ENCODE data around the gene SLC6A6.

The SLC6A6 gene

DNA sequence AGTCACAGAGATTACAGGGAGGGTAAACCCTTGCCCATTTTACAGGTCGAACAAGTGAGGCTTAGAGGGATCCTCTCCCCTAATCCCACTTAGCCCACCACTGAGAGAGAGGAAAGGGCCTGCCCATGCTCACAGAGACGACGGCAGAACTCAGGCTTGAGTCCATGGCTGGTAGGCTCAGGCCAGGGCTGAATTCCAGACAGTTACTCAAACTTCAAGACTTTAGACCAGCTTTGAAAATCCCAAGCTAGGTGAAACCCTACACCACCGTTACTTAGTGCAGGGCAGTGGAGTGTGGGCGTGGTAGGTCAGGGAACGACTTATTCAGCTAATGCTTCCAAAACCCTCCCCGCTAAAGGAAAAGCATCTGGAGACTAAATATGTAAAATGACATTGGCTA, 121.4 kb downstream of the SLC6A6 start:
- Histone ChIP-seq H3K9me3 (ENCODE audit: low read length) (no peaks in the 10 kb centered on the region), H3K27me3 (ENCODE audit: insufficient read depth, low read length) (0 out of 2 replicates have a peak, but pooled peaks cover 12% of the 10 kb centered on the region), H3K36me3 (ENCODE audit: insufficient read depth, low read length) (no peaks in the 10 kb centered on the region), H3K79me2 (ENCODE audit: insufficient read depth, low read length) (no peaks in the 10 kb centered on the region), H3K9ac (ENCODE audit: low read length) (no peak overlapping the region), H3K4me2 (ENCODE audit: low read length) (no peak overlapping the region), H3K9me2 (ENCODE audit: low read depth, low read length) (no peaks in the 10 kb centered on the region), H2AFZ (ENCODE audit: low read length) (no peak overlapping the region), H3K4me1 (ENCODE audit: insufficient read depth, low read length, severe bottlenecking) (no peaks in the 10 kb centered on the region), H3F3A (ENCODE audit: insufficient read depth, low read length) (no peaks in the 10 kb centered on the region), H3K4me3 (ENCODE audit: low read depth, low read length, poor library complexity, severe bottlenecking) (no peak overlapping the region), H3K27ac (ENCODE audit: low read depth, low read length, poor library complexity, severe bottlenecking) (no peak overlapping the region), H4K20me1 (ENCODE audit: insufficient read depth, low read length) (no peaks in the 10 kb centered on the region)
- TF ChIP-seq, protein P1, sequence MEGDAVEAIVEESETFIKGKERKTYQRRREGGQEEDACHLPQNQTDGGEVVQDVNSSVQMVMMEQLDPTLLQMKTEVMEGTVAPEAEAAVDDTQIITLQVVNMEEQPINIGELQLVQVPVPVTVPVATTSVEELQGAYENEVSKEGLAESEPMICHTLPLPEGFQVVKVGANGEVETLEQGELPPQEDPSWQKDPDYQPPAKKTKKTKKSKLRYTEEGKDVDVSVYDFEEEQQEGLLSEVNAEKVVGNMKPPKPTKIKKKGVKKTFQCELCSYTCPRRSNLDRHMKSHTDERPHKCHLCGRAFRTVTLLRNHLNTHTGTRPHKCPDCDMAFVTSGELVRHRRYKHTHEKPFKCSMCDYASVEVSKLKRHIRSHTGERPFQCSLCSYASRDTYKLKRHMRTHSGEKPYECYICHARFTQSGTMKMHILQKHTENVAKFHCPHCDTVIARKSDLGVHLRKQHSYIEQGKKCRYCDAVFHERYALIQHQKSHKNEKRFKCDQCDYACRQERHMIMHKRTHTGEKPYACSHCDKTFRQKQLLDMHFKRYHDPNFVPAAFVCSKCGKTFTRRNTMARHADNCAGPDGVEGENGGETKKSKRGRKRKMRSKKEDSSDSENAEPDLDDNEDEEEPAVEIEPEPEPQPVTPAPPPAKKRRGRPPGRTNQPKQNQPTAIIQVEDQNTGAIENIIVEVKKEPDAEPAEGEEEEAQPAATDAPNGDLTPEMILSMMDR (IDR thresholded peaks at IDR 0.05; ENCODE audit: low read length), result no peak
- TF ChIP-seq EZH2 (IDR thresholded peaks at IDR 0.05; ENCODE audit: borderline replicate concordance, low read length), result no peak

DNA sequence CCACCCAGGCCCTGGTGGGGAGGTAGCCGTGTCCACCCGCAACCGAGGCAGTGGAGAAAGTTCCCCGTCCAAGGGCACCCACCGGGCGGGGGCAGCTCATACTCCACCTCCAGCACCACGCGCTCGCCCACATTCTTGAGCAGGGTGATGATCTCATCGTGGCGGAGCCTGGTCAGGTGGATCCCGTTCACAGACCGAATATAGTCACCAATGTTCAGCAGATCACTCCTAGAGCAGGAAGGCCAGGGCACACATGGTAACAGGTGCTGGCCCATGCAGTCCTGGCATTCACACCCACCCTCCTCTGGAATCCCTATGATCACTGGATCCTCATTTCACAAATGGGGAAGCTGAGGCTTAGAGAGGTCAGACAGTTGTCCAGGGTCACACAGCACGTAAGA, 121.9 kb downstream of the SLC6A6 start:
- no peaks in the 10 kb centered on the region for H3K79me2 ChIP-seq (ENCODE audit: insufficient read depth, low read length)
- no peaks in the 10 kb centered on the region for H3K9me2 ChIP-seq (ENCODE audit: low read depth, low read length)
- H3K27ac ChIP-seq (ENCODE audit: low read depth, low read length, poor library complexity, severe bottlenecking), result no peak overlapping the region
- H3K9ac ChIP-seq (ENCODE audit: low read length), result no peak overlapping the region
- H4K20me1 ChIP-seq (ENCODE audit: insufficient read depth, low read length), result no peaks in the 10 kb centered on the region
- H3K4me3 ChIP-seq (ENCODE audit: low read depth, low read length, poor library complexity, severe bottlenecking), result no peak overlapping the region
- no peaks in the 10 kb centered on the region for H3K4me1 ChIP-seq (ENCODE audit: insufficient read depth, low read length, severe bottlenecking)
- H3K27me3 ChIP-seq (ENCODE audit: insufficient read depth, low read length), result 0 out of 2 replicates have a peak, but pooled peaks cover 12% of the 10 kb centered on the region
- H3K4me2 ChIP-seq (ENCODE audit: low read length), result no peak overlapping the region
- no peak overlapping the region for H2AFZ ChIP-seq (ENCODE audit: low read length)
- no peaks in the 10 kb centered on the region for H3K36me3 ChIP-seq (ENCODE audit: insufficient read depth, low read length)
- no peaks in the 10 kb centered on the region for H3F3A ChIP-seq (ENCODE audit: insufficient read depth, low read length)
- no peak for TF ChIP-seq EZH2 (IDR thresholded peaks at IDR 0.05; ENCODE audit: borderline replicate concordance, low read length)
- TF ChIP-seq, protein P1 (IDR thresholded peaks at IDR 0.05; ENCODE audit: low read length), result no peak
- H3K9me3 ChIP-seq (ENCODE audit: low read length), result no peaks in the 10 kb centered on the region

DNA sequence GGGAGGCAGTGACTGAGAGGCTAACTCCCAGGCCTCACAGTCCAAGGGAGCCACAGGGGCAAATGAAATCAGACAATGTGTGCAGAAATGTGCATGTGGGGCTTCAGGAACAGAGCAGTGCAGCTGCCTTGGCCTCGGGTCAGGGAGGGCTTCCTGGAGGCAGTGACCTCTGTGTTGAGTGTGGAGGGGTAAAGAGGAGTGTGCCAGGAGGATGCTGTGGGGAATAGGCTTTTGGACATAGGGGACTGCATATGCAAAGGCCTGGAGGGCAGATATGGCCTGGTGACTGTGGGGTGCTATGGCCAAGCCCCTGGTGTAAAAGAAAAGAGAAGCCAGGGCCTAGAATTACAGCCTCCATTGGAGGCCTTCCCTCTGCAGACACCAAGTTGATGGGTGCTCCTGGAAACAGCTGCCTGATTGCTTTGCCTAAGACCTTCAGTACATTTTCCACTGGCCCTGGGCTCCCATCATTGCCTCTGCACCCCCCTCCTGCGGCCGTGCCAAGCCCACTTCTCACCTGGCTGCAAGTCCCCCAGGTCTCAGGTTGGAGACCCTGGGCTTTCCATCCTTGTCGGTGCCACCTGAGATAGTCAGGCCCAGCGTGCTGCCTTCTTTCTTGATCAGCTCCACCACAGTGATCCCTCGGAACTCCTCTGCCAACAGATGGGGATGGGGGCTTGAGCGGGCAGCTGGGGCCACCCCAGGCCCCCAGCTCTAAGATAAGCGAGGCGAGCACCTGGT, 122.7 kb downstream of the SLC6A6 start:
- TF ChIP-seq, protein P1 (IDR thresholded peaks at IDR 0.05; ENCODE audit: low read length), result no peak
- TF ChIP-seq EZH2 (IDR thresholded peaks at IDR 0.05; ENCODE audit: borderline replicate concordance, low read length), result no peak
- H3K4me2 ChIP-seq (ENCODE audit: low read length), result no peak overlapping the region

More for the DNA sequence above, 122.7 kb downstream of the SLC6A6 start:
- Histone ChIP-seq H3K9me2 (ENCODE audit: low read depth, low read length) (no peaks in the 10 kb centered on the region), H2AFZ (ENCODE audit: low read length) (no peak overlapping the region), H4K20me1 (ENCODE audit: insufficient read depth, low read length) (no peaks in the 10 kb centered on the region), H3K4me1 (ENCODE audit: insufficient read depth, low read length, severe bottlenecking) (no peaks in the 10 kb centered on the region), H3K36me3 (ENCODE audit: insufficient read depth, low read length) (no peaks in the 10 kb centered on the region), H3F3A (ENCODE audit: insufficient read depth, low read length) (no peaks in the 10 kb centered on the region), H3K27ac (ENCODE audit: low read depth, low read length, poor library complexity, severe bottlenecking) (no peak overlapping the region), H3K9ac (ENCODE audit: low read length) (no peak overlapping the region), H3K27me3 (ENCODE audit: insufficient read depth, low read length) (0 out of 2 replicates have a peak, but pooled peaks cover 12% of the 10 kb centered on the region), H3K79me2 (ENCODE audit: insufficient read depth, low read length) (no peaks in the 10 kb centered on the region), H3K9me3 (ENCODE audit: low read length) (no peaks in the 10 kb centered on the region), H3K4me3 (ENCODE audit: low read depth, low read length, poor library complexity, severe bottlenecking) (no peak overlapping the region)

Data from OCI-LY1 (cell line).